22Rv1 (cell line): Measurements from ENCODE around the gene UPP2.

Source experiments
- CTCF ChIP-seq: fragments of 450-650 bp; IDR thresholded peaks from 2 replicates; pipeline ENCODE4 v1.5.1; 2017; ENCODE audit warnings: mild to moderate bottlenecking
- ZFX ChIP-seq: fragments of 450-650 bp; IDR thresholded peaks from 2 replicates; pipeline ENCODE4 v1.6.1; 2017; ENCODE audit warnings: antibody characterized with exemption, borderline replicate concordance

- no peak for TF ChIP-seq CTCF
- TF ChIP-seq ZFX, result no peak
Observed at GRCh38 chr2:158130832-158131473, 29.3 kb downstream of the UPP2 start.
